Inferior parietal cortex (tissue), 1 donor: ENCODE measurements around the gene MIEN1.
"Not testable (repeated sequence)": the region's sequence is repeated elsewhere in the genome, so short reads cannot be mapped to it uniquely, and the experiment has no call there.

Source experiments
- DNase-seq: peaks from one replicate; pipeline ENCODE4 v3.0.0-alpha.2; 2016; ENCODE audit errors: extremely low spot score

The MIEN1 gene

GRCh38 chr17:39699157-39699817 lies 31.0 kb downstream of the MIEN1 start:
- not testable (repeated sequence) for DNase-seq

DNA sequence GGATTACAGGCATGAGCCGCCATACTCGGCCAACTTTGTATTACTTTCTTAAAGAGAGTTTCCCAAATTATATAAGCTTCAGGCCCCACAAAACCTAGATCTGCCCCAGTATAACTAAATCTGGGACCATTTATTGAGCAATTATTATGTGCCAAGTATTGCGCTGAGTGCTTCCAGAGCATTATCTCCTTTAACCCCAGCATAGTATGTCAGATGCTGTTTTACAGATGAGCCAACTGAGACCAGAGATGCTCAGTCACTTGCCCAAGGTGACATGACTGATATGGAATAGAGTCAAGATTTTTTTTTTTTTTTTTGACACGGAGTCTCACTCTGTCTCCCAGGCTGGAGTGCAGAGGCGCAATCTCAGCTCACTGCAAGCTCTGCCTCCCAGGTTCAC lies 32.4 kb downstream of the MIEN1 start:
- DNase-seq = no peak

- DNase-seq = no peak
Measured at GRCh38 chr17:39696731-39697130, 33.6 kb downstream of the MIEN1 start.

- DNase-seq = no peak
Measured at GRCh38 chr17:39695089-39695474, 35.2 kb downstream of the MIEN1 start.

- DNase-seq = no peak
Measured at GRCh38 chr17:39694593-39694992, 35.7 kb downstream of the MIEN1 start.

GRCh38 chr17:39688945-39689344 lies 41.4 kb downstream of the MIEN1 start:
- DNase-seq = no peak

- no peak for DNase-seq
Measured at GRCh38 chr17:39688475-39688835, 41.9 kb downstream of the MIEN1 start.

GRCh38 chr17:39687546-39688474 lies 42.5 kb downstream of the MIEN1 start, which contains the start of gene PGAP3:
Gene PGAP3, minus strand, starts transcription at chr17:39688057. Its CDS starts 43 bp downstream, at chr17:39688014.
- DNase-seq = peak; percentile 96

GRCh38 chr17:39687101-39687545 lies 43.2 kb downstream of the MIEN1 start:
- no peak for DNase-seq

GRCh38 chr17:39684369-39685192 lies 45.8 kb downstream of the MIEN1 start:
- DNase-seq = no peak

DNA sequence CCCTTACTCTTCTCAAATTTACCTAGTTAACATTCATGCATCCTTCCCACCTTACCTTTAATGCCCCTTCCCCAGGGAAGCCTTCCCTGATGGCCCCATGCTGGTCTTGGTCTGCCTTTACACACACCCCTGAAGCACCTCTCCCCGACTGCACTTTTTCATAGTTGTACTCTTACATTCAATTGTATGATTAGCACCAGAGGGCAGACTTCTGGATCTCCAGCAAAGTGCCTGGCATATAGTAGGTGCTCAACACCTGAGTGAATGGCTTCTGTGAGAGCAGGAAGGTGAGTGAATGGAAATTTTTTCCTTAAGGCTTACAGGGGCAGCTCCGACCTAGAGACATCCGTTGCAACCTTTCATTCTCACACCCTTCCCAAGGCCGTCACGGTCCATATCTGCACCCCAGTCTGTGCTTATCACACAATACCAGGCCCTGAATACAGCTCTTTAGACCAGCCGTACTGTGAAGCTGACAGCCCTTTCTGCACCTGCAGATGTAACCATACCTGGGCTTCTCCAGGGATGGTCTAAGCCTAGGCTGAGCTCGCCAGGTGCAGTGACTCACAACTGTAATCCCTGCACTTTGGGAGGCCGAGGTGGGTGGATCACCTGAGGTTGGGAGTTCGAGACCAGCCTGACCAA lies 46.9 kb downstream of the MIEN1 start:
- no peak for DNase-seq

DNA sequence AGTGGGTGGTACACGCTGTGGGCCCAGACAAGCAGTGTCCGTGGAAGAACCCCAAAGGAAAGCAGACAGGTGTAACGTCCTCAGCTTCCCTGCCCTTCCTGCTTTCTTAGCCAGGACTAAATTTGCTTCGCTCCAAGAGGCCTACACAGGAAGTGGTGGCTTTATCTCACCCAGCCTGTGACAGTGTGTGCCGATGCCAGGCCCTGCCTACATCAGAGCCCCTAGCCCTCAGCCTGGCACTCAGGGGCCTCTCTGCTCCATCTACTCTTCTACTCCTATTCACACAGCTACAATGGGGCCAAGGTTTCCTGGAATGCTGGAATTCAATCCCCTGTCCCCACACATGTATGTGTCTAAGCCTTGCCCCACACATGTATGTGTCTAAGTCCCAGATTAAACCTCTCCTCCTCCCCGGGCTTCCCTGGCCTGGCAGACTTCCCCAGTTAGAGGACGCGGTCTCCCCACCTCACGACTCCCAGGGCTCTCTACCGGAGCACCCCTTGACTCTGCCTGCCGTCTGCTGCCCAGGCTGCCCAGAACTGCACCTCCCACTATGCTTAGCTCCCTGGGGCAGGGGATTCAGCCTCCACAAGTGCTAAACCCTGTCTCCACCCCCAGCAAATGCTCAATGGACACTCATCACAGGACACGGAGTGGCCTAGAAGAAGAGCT lies 50.7 kb downstream of the MIEN1 start:
- DNase-seq = no peak
